Kidney (tissue), 14 donors: ENCODE measurements around the gene CLASP2. TPM values are rescaled to one million over a fixed set of nuclear protein-coding genes. Genes with fewer than 3 reads are reported as not detected.

Experiments
- DNase-seq, 5 donors: peaks; one replicate each; pipeline ENCODE4 v3.0.0-alpha.2; 2013 to 2020
- FAIRE-seq: peaks from 2 replicates; lab custom pipeline; 2012; peaks lifted over from hg19 to GRCh38; lab: Jason Lieb, UNC
- H3K27ac ChIP-seq, 2 donors: one replicate each; pipeline ENCODE4 v1.7.0; 2013; ENCODE audit warnings: low read depth in 2 of 2, low read length in 2 of 2, inconsistent platforms in 1 of 2
- H3K27me3 ChIP-seq: one replicate; pipeline ENCODE4 v1.7.1; 2013; ENCODE audit warnings: low read length, inconsistent platforms; ENCODE audit not compliant: control insufficient read depth, insufficient read depth
- H3K36me3 ChIP-seq, 3 donors: one replicate each; pipeline versions ENCODE4 v1.7.0 to v1.7.1; 2013; ENCODE audit warnings: low read length in 3 of 3, control low read depth in 1 of 3, inconsistent platforms in 1 of 3; ENCODE audit not compliant: insufficient read depth in 3 of 3, control insufficient read depth in 2 of 3
- H3K4me1 ChIP-seq, 3 donors: one replicate each; pipeline versions ENCODE4 v1.7.0 to v1.7.1; 2013; ENCODE audit warnings: low read length in 3 of 3, inconsistent platforms in 1 of 3, low read depth in 1 of 3; ENCODE audit not compliant: control insufficient read depth in 2 of 3, insufficient read depth in 2 of 3
- H3K4me3 ChIP-seq, 3 donors: one replicate each; pipeline versions ENCODE4 v1.7.0 to v1.8.1; 2013; ENCODE audit warnings: low read length in 3 of 3, control low read depth in 1 of 3, inconsistent platforms in 1 of 3
- H3K9ac ChIP-seq, 3 donors: one replicate each; pipeline versions ENCODE4 v1.7.0 to v1.7.1; 2013; ENCODE audit warnings: low read length in 3 of 3, control low read depth in 1 of 3, inconsistent platforms in 1 of 3
- H3K9me3 ChIP-seq, 3 donors: one replicate each; pipeline versions ENCODE4 v1.7.0 to v1.7.1; 2013; ENCODE audit warnings: low read length in 3 of 3, control low read depth in 1 of 3, inconsistent platforms in 1 of 3; ENCODE audit not compliant: control insufficient read depth in 2 of 3, insufficient read depth in 1 of 3
- intact Hi-C: fragments of 100-400 bp; cut with DNase I; formaldehyde crosslinking; loops from one replicate; pipeline ENCODE4 v1.11.1; 2022
- polyA plus RNA-seq: library from polyadenylated mRNA; stranded (reverse); fragments of 350-450 nt; fragmentation: Illumina TruSeq; extraction: RNeasy Lipid Tissue Mini Kit (QIAGEN cat#74804); gene quantifications from one replicate; pipeline ENCODE4 v1.2.3, GENCODE V29; 2014; ENCODE audit warnings: low read depth, low replicate concordance; ENCODE audit not compliant: insufficient read depth
- total RNA-seq: library from RNA; stranded (reverse); fragmentation: NEBNext Ultra II Directional; extraction: Animal tissue kit (Norgen Biotek cat#: 25700); gene quantifications from one replicate; pipeline ENCODE4 v1.2.1, GENCODE V29; 2021
- TF ChIP-seq, protein P1 (sequence below): IDR thresholded peaks from 3 replicates; pipeline ENCODE4 v1.5.1; 2012; ENCODE audit warnings: mild to moderate bottlenecking, moderate library complexity, borderline replicate concordance; ENCODE audit not compliant: insufficient read depth; ENCODE audit errors: extremely low read depth
- donor health status: control.
- donor health status: control.
- donor health status: control.
- donor health status: control.
- donor health status: control.
- donor health status: DM: yes; HTN: yes; CAD: no.
- donor health status: Normal renal cell carcinoma (clear cell type).

The CLASP2 gene
- total and polyA plus RNA-seq, 2 donors from 2014 or later = 8.8 to 58.5 TPM

DNA sequence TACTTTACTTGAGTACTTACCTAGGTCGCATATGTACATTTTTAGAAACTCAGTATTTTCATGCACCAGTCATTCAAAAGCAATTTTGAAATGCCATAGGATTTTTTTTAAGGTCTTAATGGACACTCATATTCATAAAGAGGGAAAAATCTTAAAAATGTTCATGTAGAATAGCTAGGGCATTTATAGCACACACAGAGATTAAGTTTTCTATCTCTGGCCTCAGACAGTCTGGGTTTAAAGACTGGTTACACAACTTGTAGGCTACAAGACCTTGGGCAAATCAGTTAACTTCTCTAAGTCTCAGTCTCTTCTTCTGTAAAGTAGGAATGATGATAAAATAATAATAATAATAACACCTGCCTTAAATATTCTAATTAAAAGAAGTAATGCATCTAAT, 229.4 kb downstream of the CLASP2 start:
- no peak overlapping the region for H3K4me3 ChIP-seq
- H3K9me3 ChIP-seq = no peaks in the 10 kb centered on the region
- H3K4me1 ChIP-seq = no peaks in the 10 kb centered on the region
- intact Hi-C loops = no loop called here
- TF ChIP-seq, protein P1, sequence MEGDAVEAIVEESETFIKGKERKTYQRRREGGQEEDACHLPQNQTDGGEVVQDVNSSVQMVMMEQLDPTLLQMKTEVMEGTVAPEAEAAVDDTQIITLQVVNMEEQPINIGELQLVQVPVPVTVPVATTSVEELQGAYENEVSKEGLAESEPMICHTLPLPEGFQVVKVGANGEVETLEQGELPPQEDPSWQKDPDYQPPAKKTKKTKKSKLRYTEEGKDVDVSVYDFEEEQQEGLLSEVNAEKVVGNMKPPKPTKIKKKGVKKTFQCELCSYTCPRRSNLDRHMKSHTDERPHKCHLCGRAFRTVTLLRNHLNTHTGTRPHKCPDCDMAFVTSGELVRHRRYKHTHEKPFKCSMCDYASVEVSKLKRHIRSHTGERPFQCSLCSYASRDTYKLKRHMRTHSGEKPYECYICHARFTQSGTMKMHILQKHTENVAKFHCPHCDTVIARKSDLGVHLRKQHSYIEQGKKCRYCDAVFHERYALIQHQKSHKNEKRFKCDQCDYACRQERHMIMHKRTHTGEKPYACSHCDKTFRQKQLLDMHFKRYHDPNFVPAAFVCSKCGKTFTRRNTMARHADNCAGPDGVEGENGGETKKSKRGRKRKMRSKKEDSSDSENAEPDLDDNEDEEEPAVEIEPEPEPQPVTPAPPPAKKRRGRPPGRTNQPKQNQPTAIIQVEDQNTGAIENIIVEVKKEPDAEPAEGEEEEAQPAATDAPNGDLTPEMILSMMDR = no peak
- no peak overlapping the region for H3K27ac ChIP-seq
- no peak for FAIRE-seq
- H3K36me3 ChIP-seq = no peaks in the 10 kb centered on the region
- H3K9ac ChIP-seq = no peak overlapping the region
- DNase-seq = no peak
- H3K27me3 ChIP-seq = no peaks in the 10 kb centered on the region

DNA sequence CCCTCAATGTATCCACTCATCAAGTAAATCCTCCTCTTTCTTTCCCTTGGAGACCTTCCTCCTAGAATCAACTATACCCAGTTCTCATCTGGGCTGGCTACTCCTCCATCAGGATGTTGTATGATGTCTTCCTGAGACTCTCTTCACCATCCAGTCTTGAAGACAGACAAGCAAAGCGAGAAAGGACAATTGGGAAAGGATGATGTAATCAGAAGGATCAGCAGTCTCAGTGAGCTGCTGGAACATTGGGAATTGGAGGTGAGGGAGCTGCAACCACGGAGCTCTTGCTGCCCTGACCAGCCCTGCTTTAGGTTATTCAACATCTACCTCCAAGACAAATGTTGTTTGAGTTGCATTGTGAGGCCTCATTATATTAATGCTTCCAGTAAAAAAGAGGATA, 229.8 kb downstream of the CLASP2 start:
- FAIRE-seq (no peak), DNase-seq (no peak)
- H3K36me3 ChIP-seq = no peaks in the 10 kb centered on the region
- intact Hi-C loops = no loop called here
- H3K27ac ChIP-seq = no peak overlapping the region
- H3K9ac ChIP-seq = no peak overlapping the region
- no peak overlapping the region for H3K4me3 ChIP-seq
- H3K27me3 ChIP-seq = no peaks in the 10 kb centered on the region
- no peaks in the 10 kb centered on the region for H3K9me3 ChIP-seq
- TF ChIP-seq, protein P1 = no peak
- no peaks in the 10 kb centered on the region for H3K4me1 ChIP-seq

DNA sequence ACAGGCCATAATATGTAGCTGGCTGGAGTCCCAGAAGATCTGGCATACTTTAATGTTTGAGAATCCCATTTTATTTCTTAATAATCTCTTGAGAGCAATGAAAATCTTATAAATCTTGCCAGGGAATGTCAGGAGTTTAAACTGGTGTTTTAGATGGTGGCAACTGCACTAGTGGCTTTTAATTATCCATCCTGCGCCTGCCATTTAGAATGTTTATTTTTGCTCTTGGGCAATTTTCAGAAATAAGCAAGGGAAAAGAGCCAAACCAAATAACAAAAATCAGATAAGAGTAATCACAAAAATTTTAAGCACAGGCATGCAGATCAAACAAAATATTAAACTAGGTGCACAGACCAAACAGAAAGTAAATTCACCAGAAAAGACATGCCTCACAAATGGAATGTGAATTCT, 235.9 kb downstream of the CLASP2 start:
- H3K27ac ChIP-seq = no peak overlapping the region
- H3K4me3 ChIP-seq = no peak overlapping the region
- FAIRE-seq = no peak

More for the DNA sequence above, 235.9 kb downstream of the CLASP2 start:
- H3K9ac ChIP-seq = no peak overlapping the region
- H3K36me3 ChIP-seq = no peaks in the 10 kb centered on the region
- intact Hi-C loops = no loop called here
- H3K4me1 ChIP-seq = no peaks in the 10 kb centered on the region
- H3K27me3 ChIP-seq = no peaks in the 10 kb centered on the region
- no peaks in the 10 kb centered on the region for H3K9me3 ChIP-seq
- DNase-seq = peak in 2 of 5 donors; percentile 2 to 33
- TF ChIP-seq, protein P1 = no peak
